Chondrocyte (in vitro differentiated cells): ENCODE results near the gene PRPF40A. TPM values are rescaled to one million over a fixed set of nuclear protein-coding genes. Genes with fewer than 3 reads are reported as not detected.

ENCODE experiments used
- DNase-seq: peaks from one replicate; pipeline ENCODE4 v3.0.0; 2021; ENCODE audit warnings: mixed read lengths, low spot score
- H3K27ac Mint-ChIP-seq: one replicate; pipeline ENCODE4 v1.8.0; 2021; ENCODE audit warnings: mild to moderate bottlenecking, moderate library complexity, mixed read lengths; ENCODE audit not compliant: unreplicated experiment
- H3K27me3 Mint-ChIP-seq: 2 replicates; pipeline ENCODE4 v1.8.0; 2021; ENCODE audit warnings: low read depth, mixed read lengths
- H3K36me3 Mint-ChIP-seq: 2 replicates; pipeline ENCODE4 v1.8.0; 2021; ENCODE audit warnings: low read depth, mixed read lengths
- H3K4me1 Mint-ChIP-seq: 2 replicates; pipeline ENCODE4 v1.8.0; 2021; ENCODE audit warnings: low read depth, mild to moderate bottlenecking, mixed read lengths
- H3K4me3 Mint-ChIP-seq: one replicate; pipeline ENCODE4 v1.8.0; 2021; ENCODE audit warnings: mild to moderate bottlenecking, moderate library complexity, mixed read lengths; ENCODE audit not compliant: unreplicated experiment
- H3K9me3 Mint-ChIP-seq: 2 replicates; pipeline ENCODE4 v1.8.0; 2021; ENCODE audit warnings: low read depth, mixed read lengths
- total RNA-seq: library from RNA; stranded (reverse); gene quantifications from 3 replicates; pipeline ENCODE4 v1.2.1, GENCODE V29; 2021
- TF ChIP-seq, protein P1 (sequence below): fragments of 200-600 bp; sonication (generic); IDR thresholded peaks from 2 replicates; pipeline ENCODE4 v1.5.0; 2021; ENCODE audit warnings: antibody characterized with exemption, mild to moderate bottlenecking, moderate library complexity

Gene PRPF40A
- total RNA-seq, 1 donor from 2014 or later, result 67.6 TPM

DNA sequence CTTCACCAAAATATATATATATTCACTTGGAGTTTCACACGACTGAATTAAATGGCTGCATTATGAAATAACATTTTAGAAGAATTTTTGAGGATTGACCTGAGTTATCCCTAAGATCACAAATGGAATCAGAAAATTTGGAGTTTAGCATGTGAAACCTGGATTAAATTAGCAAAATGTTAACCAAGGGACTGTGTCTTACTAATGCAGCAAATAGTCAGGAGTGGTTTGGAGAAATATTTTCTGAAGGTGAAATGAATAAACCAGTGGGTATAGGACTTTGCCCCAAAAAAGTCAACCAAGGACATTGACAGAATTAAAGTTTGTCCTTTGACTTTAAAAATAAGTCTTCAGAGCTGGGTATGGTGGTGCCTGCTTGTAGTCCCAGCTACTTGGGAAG, 111.2 kb downstream of the PRPF40A start:
- no peaks in the 10 kb centered on the region for H3K27me3 Mint-ChIP-seq
- H3K4me1 Mint-ChIP-seq, result peaks cover 26% of the 10 kb centered on the region
- TF ChIP-seq, protein P1, sequence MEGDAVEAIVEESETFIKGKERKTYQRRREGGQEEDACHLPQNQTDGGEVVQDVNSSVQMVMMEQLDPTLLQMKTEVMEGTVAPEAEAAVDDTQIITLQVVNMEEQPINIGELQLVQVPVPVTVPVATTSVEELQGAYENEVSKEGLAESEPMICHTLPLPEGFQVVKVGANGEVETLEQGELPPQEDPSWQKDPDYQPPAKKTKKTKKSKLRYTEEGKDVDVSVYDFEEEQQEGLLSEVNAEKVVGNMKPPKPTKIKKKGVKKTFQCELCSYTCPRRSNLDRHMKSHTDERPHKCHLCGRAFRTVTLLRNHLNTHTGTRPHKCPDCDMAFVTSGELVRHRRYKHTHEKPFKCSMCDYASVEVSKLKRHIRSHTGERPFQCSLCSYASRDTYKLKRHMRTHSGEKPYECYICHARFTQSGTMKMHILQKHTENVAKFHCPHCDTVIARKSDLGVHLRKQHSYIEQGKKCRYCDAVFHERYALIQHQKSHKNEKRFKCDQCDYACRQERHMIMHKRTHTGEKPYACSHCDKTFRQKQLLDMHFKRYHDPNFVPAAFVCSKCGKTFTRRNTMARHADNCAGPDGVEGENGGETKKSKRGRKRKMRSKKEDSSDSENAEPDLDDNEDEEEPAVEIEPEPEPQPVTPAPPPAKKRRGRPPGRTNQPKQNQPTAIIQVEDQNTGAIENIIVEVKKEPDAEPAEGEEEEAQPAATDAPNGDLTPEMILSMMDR, result no peak
- H3K9me3 Mint-ChIP-seq, result no peaks in the 10 kb centered on the region
- no peak overlapping the region for H3K4me3 Mint-ChIP-seq
- H3K36me3 Mint-ChIP-seq, result peaks cover 5% of the 10 kb centered on the region
- DNase-seq, result no peak
- H3K27ac Mint-ChIP-seq, result peak overlapping the region; percentile 22

DNA sequence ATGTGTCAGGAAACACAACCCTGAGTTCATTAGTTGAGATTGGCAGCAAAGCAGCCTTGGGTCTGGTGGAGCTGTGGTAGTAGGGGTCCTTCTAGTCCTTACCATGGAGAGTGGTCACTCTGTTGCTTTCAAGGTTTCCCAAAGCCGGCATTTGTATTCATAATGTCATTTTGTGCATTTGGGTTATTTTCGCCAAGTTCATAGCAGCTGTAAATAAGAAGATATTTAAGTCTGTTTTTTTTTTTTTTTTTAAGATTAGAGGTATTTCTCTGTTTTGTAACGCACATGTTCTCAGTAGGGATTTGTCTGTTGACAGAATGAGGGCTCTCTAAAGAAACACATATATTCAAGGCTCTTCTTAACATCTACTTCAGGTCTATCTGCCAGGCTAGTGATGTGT, 114.1 kb downstream of the PRPF40A start:
- H3K36me3 Mint-ChIP-seq, result no peaks in the 10 kb centered on the region
- no peaks in the 10 kb centered on the region for H3K9me3 Mint-ChIP-seq
- TF ChIP-seq, protein P1, result no peak
- H3K4me1 Mint-ChIP-seq, result peaks cover 38% of the 10 kb centered on the region
- DNase-seq, result no peak
- no peaks in the 10 kb centered on the region for H3K27me3 Mint-ChIP-seq
- no peak overlapping the region for H3K4me3 Mint-ChIP-seq
- no peak overlapping the region for H3K27ac Mint-ChIP-seq

GRCh38 chr2:152602750-152603149, 114.5 kb downstream of the PRPF40A start:
- Mint-ChIP-seq H3K27ac (no peak overlapping the region), H3K36me3 (peaks cover 3% of the 10 kb centered on the region), H3K27me3 (no peaks in the 10 kb centered on the region), H3K4me3 (no peak overlapping the region), H3K9me3 (no peaks in the 10 kb centered on the region), H3K4me1 (peaks cover 36% of the 10 kb centered on the region)
- TF ChIP-seq, protein P1, result no peak
- no peak for DNase-seq

Other genes starting within 250 kb of the PRPF40A start
- gene ARL6IP6, start 1.2 kb upstream of the PRPF40A start, total RNA-seq, result 16.0 to 19.3 TPM (median 17.6 TPM) in 3 replicates